ENCODE results near the gene KPTN.

DNA sequence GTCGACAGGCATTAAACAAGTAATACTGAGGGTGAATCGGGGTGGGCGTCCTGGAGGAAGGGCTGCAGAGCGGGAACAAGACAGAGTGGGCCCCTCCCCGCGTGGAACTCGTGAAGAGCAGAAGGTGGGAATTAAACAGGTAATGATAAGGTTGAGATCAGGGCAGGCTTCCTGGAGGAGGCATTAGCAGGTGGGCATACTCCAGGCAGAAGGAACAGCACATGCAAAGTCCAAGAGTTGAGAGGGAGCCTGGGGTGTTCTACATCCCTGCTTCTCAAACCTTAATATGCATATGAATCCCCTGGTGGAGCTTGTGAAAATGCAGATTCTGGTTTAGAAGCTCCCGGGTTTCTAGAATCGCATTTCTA lies 35.7 kb downstream of the KPTN start:
- TF ChIP-seq, protein P1, sequence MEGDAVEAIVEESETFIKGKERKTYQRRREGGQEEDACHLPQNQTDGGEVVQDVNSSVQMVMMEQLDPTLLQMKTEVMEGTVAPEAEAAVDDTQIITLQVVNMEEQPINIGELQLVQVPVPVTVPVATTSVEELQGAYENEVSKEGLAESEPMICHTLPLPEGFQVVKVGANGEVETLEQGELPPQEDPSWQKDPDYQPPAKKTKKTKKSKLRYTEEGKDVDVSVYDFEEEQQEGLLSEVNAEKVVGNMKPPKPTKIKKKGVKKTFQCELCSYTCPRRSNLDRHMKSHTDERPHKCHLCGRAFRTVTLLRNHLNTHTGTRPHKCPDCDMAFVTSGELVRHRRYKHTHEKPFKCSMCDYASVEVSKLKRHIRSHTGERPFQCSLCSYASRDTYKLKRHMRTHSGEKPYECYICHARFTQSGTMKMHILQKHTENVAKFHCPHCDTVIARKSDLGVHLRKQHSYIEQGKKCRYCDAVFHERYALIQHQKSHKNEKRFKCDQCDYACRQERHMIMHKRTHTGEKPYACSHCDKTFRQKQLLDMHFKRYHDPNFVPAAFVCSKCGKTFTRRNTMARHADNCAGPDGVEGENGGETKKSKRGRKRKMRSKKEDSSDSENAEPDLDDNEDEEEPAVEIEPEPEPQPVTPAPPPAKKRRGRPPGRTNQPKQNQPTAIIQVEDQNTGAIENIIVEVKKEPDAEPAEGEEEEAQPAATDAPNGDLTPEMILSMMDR (IDR thresholded peaks at IDR 0.05; ENCODE audit: low read depth, low read length) = no peak
- TF ChIP-seq EZH2phosphoT487 (IDR thresholded peaks at IDR 0.05; ENCODE audit: low read depth) = no peak
